HG03108 (cell line): ENCODE data around the gene HDHD5.

Experiments
- ATAC-seq: cut with Tn5 transposase; IDR thresholded peaks from one replicate; pipeline ENCODE4 v1.9.1; 2021; ENCODE audit warnings: moderate library complexity; ENCODE audit not compliant: unreplicated experiment

HDHD5 gene

GRCh38 chr22:17106785-17107546 lies 52.1 kb downstream of the HDHD5 start:
- ATAC-seq, result no peak

- no peak for ATAC-seq
Measured at GRCh38 chr22:17106161-17106784, 52.8 kb downstream of the HDHD5 start.

- ATAC-seq, result no peak
Measured at GRCh38 chr22:17105143-17106129, 53.6 kb downstream of the HDHD5 start.

- no peak for ATAC-seq
Measured at GRCh38 chr22:17104336-17104935, 54.6 kb downstream of the HDHD5 start.

GRCh38 chr22:17103351-17103750 lies 55.7 kb downstream of the HDHD5 start:
- ATAC-seq, result no peak

- ATAC-seq, result no peak
Measured at GRCh38 chr22:17102297-17102667, 56.8 kb downstream of the HDHD5 start.

GRCh38 chr22:17101475-17102296 lies 57.4 kb downstream of the HDHD5 start:
- ATAC-seq, result no peak

GRCh38 chr22:17100621-17101020 lies 58.5 kb downstream of the HDHD5 start:
- ATAC-seq, result no peak

GRCh38 chr22:17098379-17098819 lies 60.7 kb downstream of the HDHD5 start:
- no peak for ATAC-seq

- ATAC-seq, result no peak
Measured at GRCh38 chr22:17097701-17098100, 61.4 kb downstream of the HDHD5 start.

- ATAC-seq, result no peak
Measured at GRCh38 chr22:17097062-17097461, 62.0 kb downstream of the HDHD5 start.

- no peak for ATAC-seq
Measured at GRCh38 chr22:17096071-17096470, 63.0 kb downstream of the HDHD5 start.

GRCh38 chr22:17095538-17095937 lies 63.5 kb downstream of the HDHD5 start:
- no peak for ATAC-seq

- ATAC-seq, result no peak
Measured at GRCh38 chr22:17093081-17093480, 66.0 kb downstream of the HDHD5 start.

GRCh38 chr22:17091851-17092250 lies 67.2 kb downstream of the HDHD5 start:
- no peak for ATAC-seq

- no peak for ATAC-seq
Measured at GRCh38 chr22:17090550-17090949, 68.5 kb downstream of the HDHD5 start.
